Measurements from ENCODE around the gene PHEX.

GRCh38 chrX:22203186-22203585, 171.1 kb downstream of the PHEX start:
- TF ChIP-seq GLIS3 (CRISPR knock-in tag; IDR thresholded peaks at IDR 0.05) (no peak), CSDC2 (CRISPR knock-in tag; IDR thresholded peaks at IDR 0.05) (no peak), ISL1 (CRISPR knock-in tag; IDR thresholded peaks at IDR 0.05) (no peak), CSRNP3 (CRISPR knock-in tag; IDR thresholded peaks at IDR 0.05) (no peak), PPARA (CRISPR knock-in tag; IDR thresholded peaks at IDR 0.05; ENCODE audit: borderline replicate concordance) (no peak), ARNTL (CRISPR knock-in tag; IDR thresholded peaks at IDR 0.05; ENCODE audit: borderline replicate concordance, low read depth) (no peak), RARB (CRISPR knock-in tag; IDR thresholded peaks at IDR 0.05) (no peak), ZNF70 (CRISPR knock-in tag; IDR thresholded peaks at IDR 0.05) (no peak), ZFP3 (CRISPR knock-in tag; IDR thresholded peaks at IDR 0.05) (no peak), CREB5 (CRISPR knock-in tag; IDR thresholded peaks at IDR 0.05; ENCODE audit: low read depth) (no peak)
